HCT116 (cell line): ENCODE measurements around the gene SEMA3F. TPM values are rescaled to one million over a fixed set of nuclear protein-coding genes. Genes with fewer than 3 reads are reported as not detected.

ENCODE experiments used
- ATAC-seq: fragments of 200-7000 bp; cut with Tn5 transposase; 2 replicates; pipeline ENCODE4 v1.9.1; 2020; ENCODE audit warnings: mild to moderate bottlenecking, moderate library complexity
- BruUV-seq: library from RNA; stranded (reverse); fragments of 400-500 nt; replicated peaks from 2 replicates; lab custom pipeline; 2021; lab: Mats Ljungman, UMichigan
- CTCF ChIA-PET: fragments of 300-600 bp; sonication (Branson Sonifier 250); formaldehyde crosslinking; loops from one replicate; lab custom pipeline; 2021; ENCODE audit warnings: antibody characterized with exemption; lab: Charles Lee
- POLR2A ChIA-PET: fragments of 300-600, 350-600 bp; sonication (Branson Sonifier 250); formaldehyde crosslinking; loops from one replicate; lab custom pipeline; 2021; ENCODE audit warnings: antibody characterized with exemption; lab: Charles Lee
- RAD21 ChIA-PET, 2 experiments: fragments of 300-600 bp; sonication (Branson Sonifier 250); formaldehyde crosslinking; loops; one replicate each; lab custom pipeline; 2023; ENCODE audit warnings: low total read pairs in 2 of 2; ENCODE audit not compliant: uncharacterized antibody in 2 of 2, unreplicated experiment in 2 of 2, low non-redundant PET in 1 of 2; lab: Charles Lee
- DNase-seq: peaks from one replicate; pipeline ENCODE4 v3.0.0-alpha.2; 2010; ENCODE audit warnings: low read depth, low spot score
- H2AFZ ChIP-seq: fragments of 200-600 bp; shearing (Covaris generic), sonication (generic); 2 replicates; pipeline ENCODE4 v1.6.1; 2017; ENCODE audit warnings: low read depth, mixed run types, mixed read lengths, antibody characterized with exemption, low read length; ENCODE audit not compliant: poor library complexity, severe bottlenecking
- H3K27ac ChIP-seq: 2 replicates; pipeline ENCODE4 v1.5.1; 2012; ENCODE audit warnings: low read depth, low read length
- H3K27me3 ChIP-seq: fragments of 200-600 bp; sonication (generic); 2 replicates; pipeline ENCODE4 v1.6.1; 2016; ENCODE audit warnings: mixed run types, low read length, mixed read lengths; ENCODE audit not compliant: insufficient read depth
- H3K36me3 ChIP-seq, 2 experiments: fragments of 200-500 bp in 1 of 2; fragments of 200-600 bp in 1 of 2; sonication (Bioruptor generic) in 1 of 2; sonication (generic) in 1 of 2; 2 replicates each; pipeline versions ENCODE4 v1.5.1 to v1.6.1; 2014 to 2016; ENCODE audit warnings: low read length in 2 of 2, inconsistent platforms in 1 of 2, mixed read lengths in 1 of 2, mixed run types in 1 of 2; ENCODE audit not compliant: insufficient read depth in 2 of 2, control insufficient read depth in 1 of 2
- H3K4me1 ChIP-seq, 2 experiments: fragments of 200-600 bp in 1 of 2; sonication (generic) in 1 of 2; 2 replicates each; pipeline versions ENCODE4 v1.5.1 to v1.6.1; 2012 to 2017; ENCODE audit warnings: low read length in 2 of 2, inconsistent platforms in 1 of 2, mild to moderate bottlenecking in 1 of 2, mixed read lengths in 1 of 2, mixed run types in 1 of 2, moderate library complexity in 1 of 2; ENCODE audit not compliant: insufficient read depth in 2 of 2, control insufficient read depth in 1 of 2
- H3K4me2 ChIP-seq: fragments of 200-600 bp; sonication (generic); 2 replicates; pipeline ENCODE4 v1.6.1; 2017; ENCODE audit warnings: mixed run types, low read length, mixed read lengths
- H3K4me3 ChIP-seq, 2 experiments: fragments of 200-600 bp in 1 of 2; sonication (generic) in 1 of 2; replicated peaks in 1 of 2; 2 replicates each; pipeline ENCODE4 v1.5.1; 2011 to 2016; ENCODE audit warnings: low read length in 2 of 2, control low read depth in 1 of 2, low read depth in 1 of 2, mild to moderate bottlenecking in 1 of 2, mixed read lengths in 1 of 2, mixed run types in 1 of 2
- H3K79me2 ChIP-seq: fragments of 200-600 bp; sonication (generic); 2 replicates; pipeline ENCODE4 v1.6.1; 2017; ENCODE audit warnings: mild to moderate bottlenecking, mixed run types, low read length, moderate library complexity, mixed read lengths; ENCODE audit not compliant: insufficient read depth
- H3K9ac ChIP-seq: fragments of 200-600 bp; sonication (generic); 2 replicates; pipeline ENCODE4 v1.6.1; 2016; ENCODE audit warnings: low read length, mixed read lengths
- H3K9me2 ChIP-seq: fragments of 200-600 bp; sonication (generic), shearing (Covaris generic); 2 replicates; pipeline ENCODE4 v1.6.1; 2017; ENCODE audit warnings: mixed run types, mild to moderate bottlenecking, moderate library complexity; ENCODE audit not compliant: insufficient read depth
- H3K9me3 ChIP-seq, 2 experiments: fragments of 200-500 bp in 1 of 2; fragments of 200-600 bp in 1 of 2; sonication (Bioruptor generic) in 1 of 2; sonication (generic) in 1 of 2; 2 replicates each; pipeline ENCODE4 v1.6.1; 2014 to 2017; ENCODE audit warnings: low read length in 2 of 2, mixed read lengths in 2 of 2, inconsistent platforms in 1 of 2, low read depth in 1 of 2, mild to moderate bottlenecking in 1 of 2, mixed run types in 1 of 2, moderate library complexity in 1 of 2; ENCODE audit not compliant: control insufficient read depth in 1 of 2, insufficient read depth in 1 of 2
- H4K20me1 ChIP-seq: fragments of 200-600 bp; sonication (generic), shearing (Covaris generic); 2 replicates; pipeline ENCODE4 v1.6.1; 2017; ENCODE audit warnings: mixed run types, mild to moderate bottlenecking, moderate library complexity; ENCODE audit not compliant: insufficient read depth
- ELF1 ChIP-seq: IDR thresholded peaks from 2 replicates; pipeline ENCODE4 v1.6.1; 2012; ENCODE audit warnings: low read depth, borderline replicate concordance
- JUND ChIP-seq: IDR thresholded peaks from 2 replicates; pipeline ENCODE4 v1.6.1; 2012
- SP1 ChIP-seq: IDR thresholded peaks from 2 replicates; pipeline ENCODE4 v1.6.1; 2012; ENCODE audit warnings: low read depth
- intact Hi-C: fragments of 100-400 bp; cut with micrococcal nuclease; formaldehyde crosslinking; loops from 2 replicates; pipeline ENCODE4 v1.10.0; 2022
- total RNA-seq: library from RNA; stranded (reverse); gene quantifications from one replicate; pipeline ENCODE4 v1.2.1, GENCODE V29; 2021; ENCODE audit not compliant: unreplicated experiment

The SEMA3F gene
- total RNA-seq, 1 experiment from 2014 or later: 15.7 TPM

DNA sequence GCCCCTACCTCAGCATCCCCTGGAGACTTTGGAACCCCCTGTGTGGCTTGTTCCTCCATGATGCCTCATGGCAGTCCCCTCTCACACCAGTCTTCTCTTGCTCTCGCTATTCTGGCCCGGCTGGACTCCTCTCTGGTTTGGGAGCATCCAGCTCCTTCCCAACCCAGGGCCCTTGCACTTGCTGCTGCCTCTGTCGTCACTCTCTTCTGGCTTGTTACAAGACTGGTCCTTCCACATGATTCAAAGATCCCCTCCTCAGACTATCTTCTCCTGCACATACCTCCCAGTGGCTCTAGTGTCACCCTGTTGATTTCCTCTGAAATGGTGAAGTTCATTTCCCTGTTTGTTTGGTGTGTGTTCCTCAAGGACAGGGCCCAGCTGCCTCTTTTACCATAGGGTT is 74.4 kb downstream of the SEMA3F start:
- no peak for ATAC-seq
- Histone ChIP-seq H3K27ac (peak overlapping the region; percentile 87), H3K4me1 (peaks cover 18 to 48% of the 10 kb centered on the region in 2 experiments), H3K4me2 (no peak overlapping the region), H4K20me1 (no peaks in the 10 kb centered on the region), H3K27me3 (no peaks in the 10 kb centered on the region), H3K79me2 (no peaks in the 10 kb centered on the region), H3K9me3 (no peaks in the 10 kb centered on the region), H3K36me3 (no peaks in the 10 kb centered on the region), H3K9ac (no peak overlapping the region), H3K9me2 (no peaks in the 10 kb centered on the region), H3K4me3 (no peak overlapping the region), H2AFZ (no peak overlapping the region)
- ChIA-PET POLR2A (interaction anchor here (1.5 kb wide), 1 partner anchor 17 kb away, joined by 4 read pairs; no protein-coding TSS in a partner anchor), RAD21 (no interaction called here), CTCF (interaction anchor here (1.1 kb wide), 1 partner anchor 17 kb away, joined by 3 read pairs; no protein-coding TSS in a partner anchor)
- DNase-seq: no peak
- intact Hi-C loops: no loop called here
- TF ChIP-seq JUND: no peak
- BruUV-seq: no TSS peak

DNA sequence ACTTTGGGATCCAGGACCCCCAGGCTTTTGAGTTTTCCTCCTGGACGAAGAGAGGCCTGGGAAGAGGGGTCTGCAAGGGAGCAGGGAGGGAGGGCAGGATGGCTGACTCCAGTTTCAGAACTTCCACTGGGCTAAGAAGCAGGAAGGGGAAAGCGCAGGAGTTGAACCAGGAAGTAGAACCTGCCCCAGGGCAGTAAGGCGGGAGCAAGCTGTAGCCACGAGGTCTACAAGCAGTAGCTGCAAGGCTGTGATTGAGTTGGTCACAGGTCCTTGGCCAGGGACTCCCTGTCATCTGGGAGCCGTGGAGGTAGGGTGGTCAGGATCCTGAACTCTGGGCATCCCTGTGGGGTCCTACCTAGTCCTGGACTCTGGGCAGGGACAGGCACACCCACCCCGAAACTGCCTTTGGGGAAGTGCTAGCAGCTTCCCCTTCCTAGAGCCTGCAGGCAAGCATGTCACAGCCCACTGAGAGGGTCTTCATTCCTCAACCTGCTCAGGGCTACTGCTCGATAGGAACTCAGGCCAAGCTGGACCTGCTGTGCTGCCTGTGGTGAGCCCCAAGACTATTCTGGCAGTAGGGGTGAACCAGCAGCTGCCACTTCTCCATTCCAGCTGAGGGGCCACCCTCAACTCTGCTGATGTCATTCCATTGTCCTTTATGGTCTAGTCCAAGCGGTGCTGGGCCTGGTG is 75.1 kb downstream of the SEMA3F start:
- ChIA-PET POLR2A (interaction anchor here (1.5 kb wide), 1 partner anchor 16 kb away, joined by 4 read pairs; no protein-coding TSS in a partner anchor), CTCF (interaction anchor here (1.1 kb wide), 2 partner anchors 16 to 17 kb away, joined by 3 to 5 read pairs; no protein-coding TSS in a partner anchor), RAD21 (no interaction called here)

More for the DNA sequence above, 75.1 kb downstream of the SEMA3F start:
- no TSS peak for BruUV-seq
- Histone ChIP-seq H2AFZ (no peak overlapping the region), H3K4me2 (no peak overlapping the region), H3K27me3 (no peaks in the 10 kb centered on the region), H3K27ac (no peak overlapping the region; the same call in 1 of the 2 replicates), H3K9ac (no peak overlapping the region), H3K36me3 (no peaks in the 10 kb centered on the region), H3K9me3 (no peaks in the 10 kb centered on the region), H3K4me3 (no peak overlapping the region), H3K4me1 (peaks cover 25 to 56% of the 10 kb centered on the region in 2 experiments), H4K20me1 (no peaks in the 10 kb centered on the region), H3K79me2 (no peaks in the 10 kb centered on the region), H3K9me2 (no peaks in the 10 kb centered on the region)
- ATAC-seq (no peak), DNase-seq (no peak)
- no peak for TF ChIP-seq ELF1
- no peak for TF ChIP-seq SP1
- intact Hi-C loops: no loop called here
